Measurements from ENCODE around the gene NFATC1.

The NFATC1 gene

GRCh38 chr18:79476918-79477571 is 81.3 kb downstream of the NFATC1 start:
- DNase-seq (ENCODE audit: low read depth, low spot score): no peak
- CTCF ChIA-PET: interaction anchor here (1.0 kb wide), 1 partner anchor 23 kb away, joined by 3 read pairs; no protein-coding TSS in a partner anchor
- no peak overlapping the region for H3K4me3 ChIP-seq (ENCODE audit: low read depth, low read length)
- POLR2A ChIA-PET: no interaction called here
- TF ChIP-seq, protein P1, sequence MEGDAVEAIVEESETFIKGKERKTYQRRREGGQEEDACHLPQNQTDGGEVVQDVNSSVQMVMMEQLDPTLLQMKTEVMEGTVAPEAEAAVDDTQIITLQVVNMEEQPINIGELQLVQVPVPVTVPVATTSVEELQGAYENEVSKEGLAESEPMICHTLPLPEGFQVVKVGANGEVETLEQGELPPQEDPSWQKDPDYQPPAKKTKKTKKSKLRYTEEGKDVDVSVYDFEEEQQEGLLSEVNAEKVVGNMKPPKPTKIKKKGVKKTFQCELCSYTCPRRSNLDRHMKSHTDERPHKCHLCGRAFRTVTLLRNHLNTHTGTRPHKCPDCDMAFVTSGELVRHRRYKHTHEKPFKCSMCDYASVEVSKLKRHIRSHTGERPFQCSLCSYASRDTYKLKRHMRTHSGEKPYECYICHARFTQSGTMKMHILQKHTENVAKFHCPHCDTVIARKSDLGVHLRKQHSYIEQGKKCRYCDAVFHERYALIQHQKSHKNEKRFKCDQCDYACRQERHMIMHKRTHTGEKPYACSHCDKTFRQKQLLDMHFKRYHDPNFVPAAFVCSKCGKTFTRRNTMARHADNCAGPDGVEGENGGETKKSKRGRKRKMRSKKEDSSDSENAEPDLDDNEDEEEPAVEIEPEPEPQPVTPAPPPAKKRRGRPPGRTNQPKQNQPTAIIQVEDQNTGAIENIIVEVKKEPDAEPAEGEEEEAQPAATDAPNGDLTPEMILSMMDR (IDR thresholded peaks at IDR 0.05; ENCODE audit: insufficient read depth, low read length, missing control alignments): no peak

DNA sequence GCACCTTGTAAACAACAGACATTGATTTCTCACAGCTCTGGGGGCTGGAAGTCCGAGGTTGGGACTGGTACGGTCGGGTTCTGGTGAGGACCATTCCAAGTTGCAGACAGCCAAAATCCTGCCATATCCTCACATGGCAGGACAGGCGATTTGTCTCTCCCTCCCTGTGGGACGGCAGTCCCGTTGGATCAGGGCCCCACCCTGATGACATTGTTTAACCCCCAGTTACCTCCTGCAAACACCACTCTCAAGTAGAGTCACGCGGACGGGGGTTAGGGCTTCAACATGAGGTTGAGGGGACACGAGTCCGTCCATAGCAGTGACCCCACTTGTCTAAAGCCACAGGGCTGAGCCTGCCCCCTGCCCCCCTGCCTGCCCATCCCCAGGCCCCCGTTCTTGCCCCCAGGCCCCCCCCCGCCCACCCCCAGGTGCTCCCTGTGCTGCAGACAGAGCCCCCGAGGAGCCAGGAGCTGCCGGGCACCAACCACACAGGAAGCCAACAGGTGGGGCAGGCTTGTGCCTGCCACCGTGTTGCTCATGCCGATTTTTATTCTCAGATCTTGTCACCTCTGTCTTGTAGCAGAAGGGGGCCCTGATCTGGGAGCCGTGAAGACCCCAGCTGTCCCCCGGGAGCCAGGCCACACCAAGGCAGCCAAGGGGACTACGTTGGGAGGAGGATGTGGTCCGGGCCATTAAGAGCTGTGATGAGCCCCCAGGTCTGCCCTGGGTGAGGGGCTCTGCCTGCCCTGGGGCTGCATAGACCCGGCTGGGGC is 82.2 kb downstream of the NFATC1 start:
- CTCF ChIA-PET: no interaction called here
- TF ChIP-seq, protein P1 (IDR thresholded peaks at IDR 0.05; ENCODE audit: insufficient read depth, low read length, missing control alignments): no peak
- H3K4me3 ChIP-seq (ENCODE audit: low read depth, low read length): no peak overlapping the region
- POLR2A ChIA-PET: no interaction called here
- no peak for DNase-seq (ENCODE audit: low read depth, low spot score)

GRCh38 chr18:79478484-79479115 is 82.9 kb downstream of the NFATC1 start:
- ChIA-PET POLR2A (no interaction called here), CTCF (no interaction called here)
- no peak overlapping the region for H3K4me3 ChIP-seq (ENCODE audit: low read depth, low read length)
- TF ChIP-seq, protein P1 (IDR thresholded peaks at IDR 0.05; ENCODE audit: insufficient read depth, low read length, missing control alignments): no peak
- DNase-seq (ENCODE audit: low read depth, low spot score): no peak

DNA sequence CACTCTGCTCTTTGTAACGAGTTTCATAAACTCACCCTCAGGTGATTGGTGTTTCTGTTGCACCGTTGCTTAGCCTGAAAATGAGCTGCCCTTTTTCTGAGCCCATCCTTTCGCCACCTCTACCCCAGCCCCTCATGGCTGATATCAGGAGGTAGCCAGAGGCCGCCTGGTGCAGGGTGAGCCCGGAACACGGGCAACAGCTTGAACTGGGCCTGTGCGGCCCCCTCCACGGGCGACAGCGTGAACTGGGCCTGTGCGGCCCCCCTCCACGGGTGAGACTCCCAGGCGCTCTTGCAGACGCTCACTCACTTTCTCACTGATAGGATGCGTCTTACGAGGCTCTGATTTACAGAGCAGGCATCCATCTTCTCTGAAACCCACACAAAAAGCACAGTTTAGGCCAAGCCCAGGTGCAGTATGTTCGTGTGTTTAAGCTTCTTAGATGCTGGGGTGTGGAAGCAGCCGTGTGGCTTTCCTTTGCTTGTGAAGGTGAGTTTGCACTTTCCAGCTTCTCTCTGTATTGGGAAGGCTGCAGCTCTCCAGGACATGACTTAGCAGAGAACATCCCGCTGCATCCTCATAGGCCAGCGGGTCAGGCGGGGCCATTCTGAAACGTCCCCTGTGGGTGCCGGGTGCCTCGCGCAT is 83.5 kb downstream of the NFATC1 start:
- CTCF ChIA-PET: no interaction called here
- H3K4me3 ChIP-seq (ENCODE audit: low read depth, low read length): no peak overlapping the region
- no peak for DNase-seq (ENCODE audit: low read depth, low spot score)
- TF ChIP-seq, protein P1 (IDR thresholded peaks at IDR 0.05; ENCODE audit: insufficient read depth, low read length, missing control alignments): no peak
- POLR2A ChIA-PET: no interaction called here

DNA sequence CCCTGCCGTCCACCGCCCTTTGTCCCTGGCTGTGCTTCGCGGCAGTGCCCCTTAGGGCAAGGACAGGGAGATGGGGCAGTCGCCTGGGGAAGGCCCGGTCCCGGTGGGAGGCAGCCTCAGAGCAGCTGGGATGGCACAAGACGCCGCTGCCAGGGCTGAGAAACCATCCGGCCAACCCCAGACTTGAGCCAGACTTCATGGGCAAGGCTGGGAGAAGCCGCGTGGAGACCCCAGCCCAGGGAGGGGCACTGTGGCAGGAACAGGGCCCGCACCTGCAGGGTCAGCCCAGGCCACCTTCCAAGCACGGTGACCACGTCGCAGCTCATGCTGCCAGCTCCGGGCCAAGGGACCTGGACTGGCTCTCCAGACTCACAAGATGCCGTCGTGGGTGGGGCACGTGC is 84.0 kb downstream of the NFATC1 start:
- CTCF ChIA-PET: no interaction called here
- H3K4me3 ChIP-seq (ENCODE audit: low read depth, low read length): no peak overlapping the region

More for the DNA sequence above, 84.0 kb downstream of the NFATC1 start:
- POLR2A ChIA-PET: no interaction called here
- no peak for DNase-seq (ENCODE audit: low read depth, low spot score)
- TF ChIP-seq, protein P1 (IDR thresholded peaks at IDR 0.05; ENCODE audit: insufficient read depth, low read length, missing control alignments): no peak

Data from AG04449 (cell line).